ENCODE data around the gene FOXC1. TPM values are rescaled to one million over a fixed set of nuclear protein-coding genes. Genes with fewer than 3 reads are reported as not detected.

FOXC1 gene
- total RNA-seq, 4 donors from 2014 or later: 3.1 to 16.9 (median 7.2) TPM

- WGBS, 2 donors (ENCODE audit: low coverage in 1 of 2): 85 to 91% methylated on average over 8 to 10 of the region's 10 CpGs
- no peak overlapping the region for H3K4me3 ChIP-seq
- peaks cover 95% of the 10 kb centered on the region for H3K27me3 ChIP-seq
- peaks cover 0 to 49% (median 5%) of the 10 kb centered on the region in 3 donors for H3K4me1 ChIP-seq
- ATAC-seq: no peak
- H3K36me3 ChIP-seq: no peaks in the 10 kb centered on the region
- TF ChIP-seq POLR2A (IDR thresholded peaks at IDR 0.05) (no peak), POLR2AphosphoS5 (IDR thresholded peaks at IDR 0.05) (no peak), CTCF (IDR thresholded peaks at IDR 0.05) (no peak), EP300 (IDR thresholded peaks at IDR 0.05) (no peak)
- H3K9me3 ChIP-seq: no peaks in the 10 kb centered on the region
- H3K27ac ChIP-seq: peak overlapping the region in 1 of 4 donors; percentile 16
These were observed 6.2 kb downstream of the FOXC1 start for GRCh38 chr6:1615853-1616420.

- ATAC-seq: no peak
- Histone ChIP-seq H3K27ac (peak overlapping the region in 1 of 4 donors; percentile 16), H3K4me1 (peaks cover 0 to 40% (median 5%) of the 10 kb centered on the region in 3 donors), H3K36me3 (no peaks in the 10 kb centered on the region), H3K9me3 (no peaks in the 10 kb centered on the region), H3K4me3 (no peak overlapping the region), H3K27me3 (peaks cover 92% of the 10 kb centered on the region)
- no peak for TF ChIP-seq EP300 (IDR thresholded peaks at IDR 0.05)
- TF ChIP-seq CTCF (IDR thresholded peaks at IDR 0.05): no peak
- no peak for TF ChIP-seq POLR2AphosphoS5 (IDR thresholded peaks at IDR 0.05)
- TF ChIP-seq POLR2A (IDR thresholded peaks at IDR 0.05): no peak
- WGBS, 2 donors (ENCODE audit: low coverage in 1 of 2): 76 to 85% methylated on average over 5 to 6 of the region's 11 CpGs
These were observed 7.2 kb downstream of the FOXC1 start for GRCh38 chr6:1616701-1617463.

DNA sequence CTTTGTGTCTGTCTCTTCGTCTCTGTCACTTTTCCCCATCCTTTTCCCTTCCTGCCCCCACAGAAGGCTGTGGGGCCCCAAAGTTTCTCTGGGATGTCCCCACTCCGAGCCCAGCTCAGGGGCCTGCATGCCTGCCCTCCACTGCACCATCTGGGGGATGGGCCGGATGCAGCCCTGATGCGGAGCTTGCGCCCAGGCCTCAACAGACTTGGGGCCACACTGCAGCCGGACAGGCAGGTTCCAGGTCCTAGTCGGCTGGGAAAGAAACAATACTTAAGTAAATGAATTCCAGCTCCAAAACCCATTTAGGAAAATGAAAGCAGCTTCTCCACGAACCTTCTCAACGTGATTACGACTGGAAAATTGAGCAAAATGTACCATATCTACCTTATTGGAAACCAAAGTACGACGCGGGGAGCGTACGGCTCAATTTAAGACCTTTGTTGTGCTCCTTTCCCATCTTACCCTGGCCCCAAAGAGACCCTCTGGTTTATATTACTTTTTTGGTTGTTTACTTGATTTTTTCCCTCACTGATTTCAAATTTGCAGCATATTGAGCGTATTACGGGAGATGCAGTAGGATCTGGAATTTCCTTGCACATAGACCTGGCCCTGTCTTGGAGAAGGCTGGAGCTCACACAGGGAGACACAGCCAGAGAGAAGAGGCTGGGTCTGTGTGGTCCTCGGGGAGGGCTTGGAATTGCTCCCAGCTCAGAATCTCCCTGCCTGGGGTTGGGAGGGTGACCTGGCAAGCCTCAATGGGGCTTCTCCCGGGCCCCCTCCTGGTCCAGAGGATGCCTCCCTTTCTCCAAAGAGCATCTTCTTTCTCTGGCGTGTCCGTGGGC lies 8.0 kb downstream of the FOXC1 start:
- Histone ChIP-seq H3K4me1 (peaks cover 0 to 33% (median 5%) of the 10 kb centered on the region in 3 donors), H3K27ac (peak overlapping the region in 1 of 4 donors; percentile 5), H3K27me3 (peaks cover 92% of the 10 kb centered on the region), H3K36me3 (no peaks in the 10 kb centered on the region), H3K4me3 (no peak overlapping the region), H3K9me3 (no peaks in the 10 kb centered on the region)
- no peak for TF ChIP-seq CTCF (IDR thresholded peaks at IDR 0.05)
- no peak for TF ChIP-seq POLR2A (IDR thresholded peaks at IDR 0.05)
- no peak for TF ChIP-seq EP300 (IDR thresholded peaks at IDR 0.05)
- no peak for TF ChIP-seq POLR2AphosphoS5 (IDR thresholded peaks at IDR 0.05)
- no peak for ATAC-seq
- 87 to 93% methylated on average over 9 to 13 of the region's 21 CpGs for WGBS, 2 donors (ENCODE audit: low coverage in 1 of 2)

DNA sequence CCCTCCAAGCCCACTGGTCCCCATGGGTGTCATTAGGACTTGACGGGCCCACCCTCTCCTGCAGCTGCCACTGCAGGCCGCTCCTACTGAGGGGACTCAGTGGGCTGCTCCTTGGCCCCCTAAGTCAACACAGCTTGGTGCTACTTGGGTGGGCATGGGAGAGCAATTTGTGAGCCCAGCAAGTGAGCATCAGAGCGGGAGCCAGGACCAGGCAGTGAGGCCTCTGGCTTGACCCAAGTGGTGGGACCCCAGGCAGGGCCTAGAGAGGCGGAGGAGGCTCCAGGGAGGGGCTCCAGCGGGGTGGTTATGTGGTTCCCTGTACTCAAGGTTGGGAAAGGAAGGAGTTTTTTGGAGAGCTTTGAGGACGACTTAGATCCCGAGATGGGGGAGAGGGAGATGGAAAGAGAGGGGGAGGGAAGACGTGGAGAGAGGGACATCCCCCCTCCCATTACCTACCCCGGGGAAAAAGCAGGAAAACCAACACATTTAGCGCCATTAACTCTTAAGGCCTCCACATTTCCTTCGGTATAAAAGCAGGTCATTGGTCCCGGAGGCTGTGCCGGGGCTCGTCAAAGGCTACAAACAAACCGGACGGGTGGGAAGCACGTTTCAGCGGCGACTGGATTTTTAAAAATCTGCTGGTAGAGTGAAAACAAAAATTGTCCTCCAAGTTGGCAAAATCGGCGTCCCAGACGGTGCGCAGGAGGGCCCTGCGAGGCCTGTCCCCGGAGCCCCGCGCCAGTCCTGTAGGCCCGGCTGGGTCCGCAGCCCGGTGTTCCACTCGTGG lies 8.8 kb downstream of the FOXC1 start:
- no peak for ATAC-seq
- Histone ChIP-seq H3K27me3 (peaks cover 92% of the 10 kb centered on the region), H3K27ac (peak overlapping the region in 2 of 4 donors; percentile 0 to 5), H3K4me3 (no peak overlapping the region), H3K4me1 (peaks cover 0 to 31% (median 5%) of the 10 kb centered on the region in 3 donors), H3K36me3 (no peaks in the 10 kb centered on the region), H3K9me3 (no peaks in the 10 kb centered on the region)
- no peak for TF ChIP-seq POLR2AphosphoS5 (IDR thresholded peaks at IDR 0.05)
- no peak for TF ChIP-seq EP300 (IDR thresholded peaks at IDR 0.05)
- no peak for TF ChIP-seq POLR2A (IDR thresholded peaks at IDR 0.05)
- no peak for TF ChIP-seq CTCF (IDR thresholded peaks at IDR 0.05)
- WGBS, 2 donors (ENCODE audit: low coverage in 1 of 2): 72 to 80% methylated on average over 13 to 14 of the region's 31 CpGs
